Measurements from ENCODE around the gene MST1. TPM values are rescaled to one million over a fixed set of nuclear protein-coding genes. Genes with fewer than 3 reads are reported as not detected.

Gene MST1
- total RNA-seq, 2 experiments from 2014 or later = 10.7 to 13.1 TPM

DNA sequence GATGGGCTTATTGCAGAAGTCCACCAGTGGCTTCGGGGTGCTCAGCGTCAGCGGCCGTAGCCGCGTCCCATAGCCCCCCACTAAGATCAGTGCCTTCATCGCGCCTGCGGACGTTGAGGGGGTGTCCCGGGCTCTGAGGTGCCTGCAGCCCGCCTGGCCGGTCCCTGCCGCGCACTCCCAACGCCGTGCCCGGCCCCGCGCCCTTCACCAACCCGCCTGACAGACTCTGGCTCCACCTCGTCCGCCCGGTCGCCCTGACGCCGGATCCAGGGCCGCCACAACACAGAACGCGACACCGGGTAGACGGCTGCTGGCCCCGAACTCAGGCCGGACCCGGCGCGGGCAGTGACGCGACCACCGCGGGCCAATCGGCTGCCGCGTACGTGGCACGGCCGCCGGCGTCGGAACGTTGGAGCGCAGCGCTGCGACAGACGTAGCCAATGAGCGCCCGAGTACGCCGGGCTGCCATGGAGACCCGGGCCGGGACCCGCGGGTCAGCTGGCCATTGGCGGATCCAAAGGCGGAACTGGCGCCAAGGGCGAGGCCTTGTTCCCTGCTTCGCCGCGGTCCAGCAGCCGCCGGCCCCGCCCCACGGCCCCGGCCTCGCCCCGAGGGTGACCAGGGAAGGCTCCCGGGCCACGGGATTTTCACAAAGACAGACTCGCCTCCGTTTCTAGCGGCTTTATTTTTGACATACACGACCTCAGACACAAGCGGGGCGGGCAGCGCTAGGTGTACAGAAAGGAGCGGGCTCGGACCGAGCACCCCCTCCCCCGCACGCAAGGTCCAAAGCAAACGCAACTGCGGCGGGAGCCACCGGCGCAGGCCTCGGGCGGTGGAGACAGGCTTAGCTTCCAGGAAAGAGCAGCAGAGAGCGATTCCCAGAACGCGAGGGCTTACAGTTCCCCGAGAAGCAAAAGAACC lies 34.6 kb upstream of the MST1 start, which contains the start of gene GMPPB:
Gene GMPPB (minus strand): TSS at position 324 of the 924 bp plus-strand sequence. CDS start 225 bp downstream, at position 99.
- H3K27ac Mint-ChIP-seq = peak within 1 kb of the TSS; percentile 95
- no peaks in the 10 kb centered on the region for H3K9me3 Mint-ChIP-seq
- DNase-seq = peak; percentile 96
- CTCF ChIA-PET = interaction anchor here (0.6 to 1.6 kb wide), 2 partner anchors 185 to 539 kb away, joined by 3 read pairs; no protein-coding TSS in a partner anchor
- H3K4me1 Mint-ChIP-seq (ENCODE audit: low read depth) = peaks cover 33% of the 10 kb centered on the region
- H3K36me3 Mint-ChIP-seq (ENCODE audit: low read depth) = peaks cover 13% of the 10 kb centered on the region
- no peaks in the 10 kb centered on the region for H3K27me3 Mint-ChIP-seq (ENCODE audit: low read depth)
- H3K4me3 Mint-ChIP-seq = peak within 1 kb of the TSS; percentile 96
- intact Hi-C loops (cut with micrococcal nuclease) = loop anchor here (1.0 to 10.0 kb wide), 6 partner anchors 37 to 699 kb away; partner anchors contain the start of genes APEH, IMPDH2, IP6K1 and MST1

DNA sequence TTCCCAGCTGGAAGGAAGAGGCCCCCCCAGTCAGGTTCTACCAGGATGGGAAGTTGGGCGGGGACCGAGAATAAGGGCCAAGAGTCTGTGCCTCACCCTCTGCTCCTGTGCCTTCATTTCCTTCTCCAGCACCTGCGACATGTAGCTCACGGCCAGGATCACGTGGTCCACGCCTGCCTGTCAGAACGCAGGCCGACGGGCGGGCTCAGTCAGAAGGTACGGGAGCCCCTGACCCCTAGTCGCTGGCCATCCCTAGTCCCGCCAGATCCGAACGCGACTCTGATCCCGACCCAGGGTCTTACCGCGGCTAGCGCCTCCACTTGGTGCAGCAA lies 34.0 kb upstream of the MST1 start:
- peaks cover 38% of the 10 kb centered on the region for H3K4me1 Mint-ChIP-seq (ENCODE audit: low read depth)
- peak overlapping the region; percentile 96 for H3K4me3 Mint-ChIP-seq
- peak overlapping the region; percentile 88 for H3K27ac Mint-ChIP-seq
- no peaks in the 10 kb centered on the region for H3K27me3 Mint-ChIP-seq (ENCODE audit: low read depth)
- intact Hi-C loops (cut with micrococcal nuclease) = loop anchor here (5.0 to 10.0 kb wide), 4 partner anchors 36 to 698 kb away; partner anchors contain the start of genes IMPDH2, MST1, NDUFAF3 and RBM5
- H3K36me3 Mint-ChIP-seq (ENCODE audit: low read depth) = peaks cover 11% of the 10 kb centered on the region
- peak; percentile 72 for DNase-seq
- no peaks in the 10 kb centered on the region for H3K9me3 Mint-ChIP-seq
- CTCF ChIA-PET = interaction anchor here (0.6 to 1.6 kb wide), 2 partner anchors 184 to 538 kb away, joined by 3 read pairs; no protein-coding TSS in a partner anchor

DNA sequence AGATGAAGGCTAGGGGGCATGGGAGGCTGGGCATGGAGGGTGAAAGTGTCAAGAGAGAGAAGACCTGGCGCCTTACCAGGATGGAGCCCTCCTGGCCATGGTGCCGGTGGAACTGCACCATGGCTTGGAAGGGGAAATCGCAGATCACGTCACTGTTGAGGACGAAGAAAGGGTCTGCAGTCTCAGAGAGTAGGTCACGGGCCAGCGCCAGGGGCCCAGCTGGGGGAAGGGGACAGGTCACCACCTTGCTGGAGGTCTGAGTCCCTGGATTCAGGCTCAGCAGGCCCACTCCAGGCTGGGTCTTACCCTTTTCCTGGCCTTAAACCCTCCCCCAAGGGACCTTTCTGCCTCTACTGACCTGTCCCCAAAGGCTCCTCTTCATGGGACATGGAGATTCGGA lies 33.6 kb upstream of the MST1 start:
- H3K36me3 Mint-ChIP-seq (ENCODE audit: low read depth) = peaks cover 10% of the 10 kb centered on the region
- H3K4me1 Mint-ChIP-seq (ENCODE audit: low read depth) = peaks cover 38% of the 10 kb centered on the region
- H3K9me3 Mint-ChIP-seq = no peaks in the 10 kb centered on the region
- H3K27ac Mint-ChIP-seq = peak overlapping the region; percentile 88
- no peaks in the 10 kb centered on the region for H3K27me3 Mint-ChIP-seq (ENCODE audit: low read depth)
- CTCF ChIA-PET = interaction anchor here (0.6 to 1.6 kb wide), 2 partner anchors 184 to 538 kb away, joined by 3 read pairs; no protein-coding TSS in a partner anchor
- no peak for DNase-seq
- H3K4me3 Mint-ChIP-seq = peak overlapping the region; percentile 96
- intact Hi-C loops (cut with micrococcal nuclease) = loop anchor here (5.0 to 10.0 kb wide), 4 partner anchors 36 to 698 kb away; partner anchors contain the start of genes IMPDH2, MST1, NDUFAF3 and RBM5

DNA sequence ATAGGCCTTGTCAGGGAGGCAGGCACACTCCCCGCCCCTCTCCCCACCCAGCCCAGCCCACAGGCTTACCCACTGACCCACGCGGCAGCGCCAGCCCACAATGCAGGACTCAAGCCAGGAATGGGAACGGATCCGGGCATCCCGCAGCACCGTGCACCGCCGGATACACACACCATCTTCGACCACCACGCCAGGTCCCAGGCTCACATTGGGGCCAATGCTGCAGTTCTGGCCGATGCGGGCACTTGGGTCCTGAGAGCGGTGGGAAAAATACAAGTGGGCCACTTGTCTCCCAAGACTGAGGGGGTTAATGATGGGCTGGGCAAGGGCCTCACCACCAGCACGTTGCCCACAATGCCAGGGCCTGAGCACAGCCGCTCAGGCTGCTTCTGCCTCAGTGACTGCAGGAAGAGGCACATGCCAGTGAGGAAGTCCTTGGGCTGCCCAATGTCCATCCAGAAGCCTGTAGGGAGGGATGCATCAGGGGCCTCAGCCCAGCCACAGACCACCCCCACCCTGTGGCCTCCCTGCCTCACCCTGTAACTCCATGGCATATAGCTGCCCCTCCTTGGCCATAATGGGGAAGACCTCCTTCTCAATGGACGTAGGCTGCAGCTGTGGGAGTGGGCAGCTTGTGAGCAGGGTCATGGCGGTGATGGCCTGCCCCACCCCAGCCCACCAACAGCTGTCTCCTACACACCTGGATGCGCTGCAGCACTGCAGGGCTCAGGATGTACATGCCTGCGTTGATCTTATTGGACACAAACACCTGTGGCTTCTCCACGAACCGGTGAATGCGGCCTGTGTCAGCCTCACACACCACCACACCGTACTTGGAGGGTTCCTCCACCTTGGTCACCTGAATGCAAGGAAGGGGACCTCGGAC lies 32.9 kb upstream of the MST1 start:
- Mint-ChIP-seq H3K27ac (no peak overlapping the region), H3K27me3 (ENCODE audit: low read depth) (no peaks in the 10 kb centered on the region), H3K4me1 (ENCODE audit: low read depth) (peaks cover 38% of the 10 kb centered on the region), H3K9me3 (no peaks in the 10 kb centered on the region), H3K36me3 (ENCODE audit: low read depth) (peaks cover 10% of the 10 kb centered on the region), H3K4me3 (peak overlapping the region; percentile 96)
- DNase-seq = no peak
- CTCF ChIA-PET = interaction anchor here (1.6 kb wide), 1 partner anchor 183 kb away, joined by 3 read pairs; no protein-coding TSS in a partner anchor
- intact Hi-C loops (cut with micrococcal nuclease) = loop anchor here (5.0 to 10.0 kb wide), 4 partner anchors 35 to 697 kb away; partner anchors contain the start of genes IMPDH2, MST1, NDUFAF3 and RBM5

DNA sequence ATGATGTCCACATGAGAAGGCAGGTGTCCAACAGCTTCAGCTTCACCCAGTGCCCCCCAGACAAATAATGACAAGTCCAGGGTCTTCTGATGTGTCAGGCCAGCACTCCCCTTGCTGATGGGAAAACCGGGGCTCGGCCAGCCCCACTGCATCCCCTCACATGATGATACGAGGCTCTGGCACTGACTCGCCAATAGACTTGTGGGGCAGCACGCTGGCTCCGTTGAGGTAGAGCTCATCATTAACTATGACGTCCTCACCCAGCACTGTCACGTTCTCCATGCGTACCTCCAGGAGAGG lies 32.3 kb upstream of the MST1 start:
- H3K27ac Mint-ChIP-seq = no peak overlapping the region
- intact Hi-C loops (cut with micrococcal nuclease) = loop anchor here (5.0 to 10.0 kb wide), 4 partner anchors 34 to 697 kb away; partner anchors contain the start of genes IMPDH2, MST1, NDUFAF3 and RBM5
- H3K27me3 Mint-ChIP-seq (ENCODE audit: low read depth) = no peaks in the 10 kb centered on the region
- H3K4me1 Mint-ChIP-seq (ENCODE audit: low read depth) = peaks cover 38% of the 10 kb centered on the region
- no peak overlapping the region for H3K4me3 Mint-ChIP-seq
- no peak for DNase-seq
- peaks cover 10% of the 10 kb centered on the region for H3K36me3 Mint-ChIP-seq (ENCODE audit: low read depth)
- no peaks in the 10 kb centered on the region for H3K9me3 Mint-ChIP-seq
- CTCF ChIA-PET = no interaction called here

DNA sequence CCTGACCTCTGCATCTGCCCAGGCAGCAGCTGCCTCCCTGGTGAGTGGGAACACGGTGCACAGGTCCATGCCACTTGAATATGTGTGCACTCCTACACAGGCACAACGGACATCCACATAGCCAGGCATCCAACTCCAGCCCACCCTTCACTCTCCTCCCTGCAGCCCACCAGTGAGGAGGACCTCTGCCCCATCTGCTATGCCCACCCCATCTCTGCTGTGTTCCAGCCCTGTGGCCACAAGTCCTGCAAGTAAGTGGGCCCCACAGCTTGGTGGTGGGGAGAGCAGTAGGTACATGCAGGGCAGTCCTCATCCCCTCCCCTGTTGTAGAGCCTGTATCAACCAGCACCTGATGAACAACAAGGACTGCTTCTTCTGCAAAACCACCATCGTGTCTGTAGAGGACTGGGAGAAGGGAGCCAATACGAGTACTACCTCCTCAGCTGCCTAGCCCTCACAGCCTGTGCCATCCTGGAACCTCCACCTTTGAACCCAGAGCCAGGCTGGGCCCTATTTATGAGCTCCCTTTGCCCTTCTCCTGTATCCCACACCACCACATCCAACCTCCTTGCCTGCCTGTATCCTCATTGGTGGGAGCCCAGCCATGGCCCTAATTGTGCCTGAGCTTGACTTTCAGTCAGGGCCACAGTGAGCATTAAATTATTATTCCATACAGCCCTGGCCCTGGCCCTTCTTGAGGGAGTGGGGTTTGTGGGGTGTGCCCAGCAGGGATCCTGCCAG lies 31.8 kb upstream of the MST1 start:
- CTCF ChIA-PET = interaction anchor here (0.6 to 2.0 kb wide), 2 partner anchors 118 to 282 kb away, joined by 3 to 5 read pairs; no protein-coding TSS in a partner anchor
- no peaks in the 10 kb centered on the region for H3K9me3 Mint-ChIP-seq
- peaks cover 38% of the 10 kb centered on the region for H3K4me1 Mint-ChIP-seq (ENCODE audit: low read depth)
- H3K27ac Mint-ChIP-seq = peak overlapping the region; percentile 28
- peaks cover 10% of the 10 kb centered on the region for H3K36me3 Mint-ChIP-seq (ENCODE audit: low read depth)
- peak overlapping the region; percentile 26 for H3K4me3 Mint-ChIP-seq
- intact Hi-C loops (cut with micrococcal nuclease) = loop anchor here (5.0 to 10.0 kb wide), 4 partner anchors 34 to 696 kb away; partner anchors contain the start of genes IMPDH2, MST1, NDUFAF3 and RBM5
- H3K27me3 Mint-ChIP-seq (ENCODE audit: low read depth) = no peaks in the 10 kb centered on the region
- DNase-seq = no peak

DNA sequence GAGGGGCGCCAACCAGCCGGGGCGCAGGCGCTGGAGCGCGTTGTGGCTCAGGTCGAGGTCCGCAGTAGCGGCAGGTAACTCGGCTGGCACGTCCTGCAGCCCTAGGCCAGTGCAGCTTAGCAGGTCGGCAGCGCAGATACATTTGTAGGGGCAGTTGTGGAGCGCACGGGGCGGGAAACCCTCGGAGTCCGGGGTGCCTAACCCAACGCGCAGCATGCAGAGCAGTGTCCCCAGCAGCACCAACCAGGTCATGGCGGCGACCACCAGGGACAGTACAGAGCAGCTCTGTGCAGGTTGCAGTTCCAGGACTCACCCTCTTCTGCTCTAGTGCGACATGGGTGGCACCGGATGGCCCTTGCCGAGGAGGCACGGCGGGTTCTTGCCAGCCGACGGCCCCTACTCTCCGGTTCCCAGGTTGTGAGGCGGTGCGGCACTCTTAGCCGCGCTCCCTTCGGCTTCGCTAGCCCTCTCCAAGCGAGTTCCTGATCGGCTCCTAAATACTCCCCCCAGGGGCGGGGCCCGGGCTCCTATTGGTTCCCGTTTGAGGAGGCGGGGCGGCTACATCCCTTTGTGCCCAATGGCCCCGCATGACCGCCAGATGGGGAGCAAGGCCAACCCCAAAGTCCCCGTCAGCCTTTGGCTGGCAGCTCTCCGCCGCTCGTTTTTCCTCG lies 30.1 kb upstream of the MST1 start, which contains the start of gene AMIGO3:
Gene AMIGO3 (minus strand): TSS at position 471 of the 671 bp plus-strand sequence. CDS start 219 bp downstream, at position 252.
- Mint-ChIP-seq H3K27ac (peak within 1 kb of the TSS; percentile 24), H3K4me1 (ENCODE audit: low read depth) (peaks cover 33% of the 10 kb centered on the region), H3K4me3 (peak within 1 kb of the TSS; percentile 76), H3K27me3 (ENCODE audit: low read depth) (no peaks in the 10 kb centered on the region), H3K9me3 (no peaks in the 10 kb centered on the region), H3K36me3 (ENCODE audit: low read depth) (peaks cover 10% of the 10 kb centered on the region)
- CTCF ChIA-PET = interaction anchor here (0.5 to 2.5 kb wide), 5 partner anchors 8 to 179 kb away, joined by 3 to 7 read pairs (median 4); no protein-coding TSS in a partner anchor
- intact Hi-C loops (cut with micrococcal nuclease) = loop anchor here (1.0 to 2.0 kb wide), 3 partner anchors 67 to 185 kb away; partner anchors contain the start of gene IP6K1
- peak; percentile 92 for DNase-seq

DNA sequence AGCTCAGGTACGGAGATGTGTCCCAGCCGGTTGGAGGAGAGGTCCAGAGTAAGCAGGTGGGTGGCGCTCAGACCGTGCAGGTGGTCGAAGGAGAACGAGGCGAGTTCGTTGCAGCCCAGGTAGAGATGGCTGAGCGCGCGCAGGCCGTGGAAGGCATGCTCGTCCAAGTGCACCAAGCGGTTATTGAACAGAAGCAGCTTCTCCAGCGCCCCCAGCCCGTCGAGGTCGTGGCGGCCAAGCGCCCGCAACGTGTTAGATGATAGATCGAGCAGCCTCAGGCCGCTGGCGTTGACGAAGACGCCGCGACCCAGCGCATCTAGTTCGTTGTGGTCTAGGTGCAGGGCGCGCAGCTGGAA lies 29.6 kb upstream of the MST1 start:
- Mint-ChIP-seq H3K27ac (no peak overlapping the region), H3K36me3 (ENCODE audit: low read depth) (peaks cover 8% of the 10 kb centered on the region), H3K27me3 (ENCODE audit: low read depth) (no peaks in the 10 kb centered on the region), H3K4me3 (peak overlapping the region; percentile 76), H3K9me3 (no peaks in the 10 kb centered on the region), H3K4me1 (ENCODE audit: low read depth) (peaks cover 31% of the 10 kb centered on the region)
- DNase-seq = no peak
- intact Hi-C loops (cut with micrococcal nuclease) = loop anchor here (1.0 to 2.0 kb wide), 3 partner anchors 67 to 186 kb away; partner anchors contain the start of gene IP6K1
- CTCF ChIA-PET = interaction anchor here (0.5 to 2.5 kb wide), 6 partner anchors 9 to 188 kb away, joined by 3 to 7 read pairs (median 4); no protein-coding TSS in a partner anchor

DNA sequence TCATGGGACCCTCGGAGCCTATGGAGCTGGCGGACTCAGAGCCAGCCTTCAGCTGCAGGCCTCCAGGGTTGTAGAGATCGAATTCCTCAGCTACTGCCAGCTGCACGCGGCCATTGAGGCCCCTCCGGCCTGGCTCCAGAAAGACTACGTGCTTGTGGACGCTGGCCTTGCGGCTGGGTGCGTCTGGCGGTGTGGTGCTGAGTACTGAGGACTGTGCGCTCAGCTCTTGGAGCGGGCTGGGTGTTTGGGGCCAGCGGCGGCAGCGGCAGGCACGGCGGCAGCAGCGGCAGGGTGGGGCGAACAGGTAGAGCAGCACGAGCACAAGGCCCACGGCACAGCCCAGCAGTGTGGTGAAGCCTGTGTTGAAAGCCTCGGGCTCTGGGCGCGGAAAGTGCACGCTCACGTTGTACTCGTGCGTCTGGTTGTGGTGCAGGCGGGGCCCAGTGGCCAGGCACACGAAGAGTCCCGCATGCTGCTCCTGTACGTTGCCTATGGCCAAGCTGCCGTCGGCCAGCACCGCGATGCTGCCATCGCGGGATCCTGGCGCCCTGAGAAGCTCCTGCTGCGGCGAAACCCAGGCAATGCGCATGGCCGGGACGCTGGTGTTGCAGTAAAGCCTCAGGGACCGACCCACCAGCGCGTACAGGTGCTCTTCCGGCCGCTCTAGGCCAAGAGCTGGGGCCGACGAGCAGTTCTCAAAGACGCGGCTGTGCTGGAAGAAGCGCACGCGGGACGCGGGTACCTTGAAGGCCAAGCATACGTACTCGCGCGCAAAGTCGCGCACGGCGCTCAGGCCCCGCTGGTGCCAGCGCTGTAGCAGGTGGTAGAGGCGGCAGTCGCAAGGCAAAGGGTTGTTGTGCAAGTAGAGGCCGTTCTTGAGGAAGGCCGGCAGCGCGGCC lies 28.9 kb upstream of the MST1 start:
- H3K27me3 Mint-ChIP-seq (ENCODE audit: low read depth) = no peaks in the 10 kb centered on the region
- H3K9me3 Mint-ChIP-seq = no peaks in the 10 kb centered on the region
- peak overlapping the region; percentile 76 for H3K4me3 Mint-ChIP-seq
- intact Hi-C loops (cut with micrococcal nuclease) = loop anchor here (2.0 kb wide), 1 partner anchor 187 kb away; no protein-coding TSS in a partner anchor
- CTCF ChIA-PET = interaction anchor here (0.5 to 2.5 kb wide), 4 partner anchors 64 to 188 kb away, joined by 3 to 7 read pairs (median 4); no protein-coding TSS in a partner anchor
- no peak overlapping the region for H3K27ac Mint-ChIP-seq
- no peak for DNase-seq
- peaks cover 30% of the 10 kb centered on the region for H3K4me1 Mint-ChIP-seq (ENCODE audit: low read depth)
- H3K36me3 Mint-ChIP-seq (ENCODE audit: low read depth) = peaks cover 7% of the 10 kb centered on the region

All from activated naive CD4-positive, alpha-beta T cell treated with anti-CD3 and anti-CD28 coated beads for 36 hours (primary cell).